Activated naive CD4-positive, alpha-beta T cell treated with anti-CD3 and anti-CD28 coated beads, Interleukin-2, amount 50 U/mL, for 16 hours (primary cell): ENCODE data around the gene LMF1.

Experiments
- DNase-seq: peaks from one replicate; pipeline ENCODE4 v3.0.0-alpha.2; 2020

The LMF1 gene

GRCh38 chr16:1002399-1003166, 31.8 kb upstream of the LMF1 start:
- DNase-seq, result peak; percentile 76

DNA sequence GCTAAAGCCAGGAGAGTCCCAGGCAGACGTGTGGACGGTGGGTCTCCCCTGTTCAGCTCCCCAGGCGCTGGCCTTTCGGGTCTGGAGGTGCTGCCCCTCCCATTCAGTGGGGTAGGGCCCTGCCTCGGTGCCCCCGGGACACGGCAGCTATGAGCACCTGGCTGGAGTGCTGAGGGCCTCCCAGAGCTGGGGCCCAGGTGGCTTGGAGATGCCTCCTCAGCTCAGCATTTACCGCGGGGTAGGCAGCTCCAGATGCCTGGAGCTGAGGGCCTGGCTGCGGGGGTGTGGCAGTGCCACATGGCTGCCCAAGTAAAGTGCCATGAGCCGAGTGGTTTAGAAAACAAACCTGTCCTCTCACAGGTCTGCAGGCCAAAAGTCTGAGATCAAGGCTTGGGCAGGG, 30.3 kb upstream of the LMF1 start:
- no peak for DNase-seq

- no peak for DNase-seq
These were observed 29.8 kb upstream of the LMF1 start for GRCh38 chr16:1000608-1001007.

DNA sequence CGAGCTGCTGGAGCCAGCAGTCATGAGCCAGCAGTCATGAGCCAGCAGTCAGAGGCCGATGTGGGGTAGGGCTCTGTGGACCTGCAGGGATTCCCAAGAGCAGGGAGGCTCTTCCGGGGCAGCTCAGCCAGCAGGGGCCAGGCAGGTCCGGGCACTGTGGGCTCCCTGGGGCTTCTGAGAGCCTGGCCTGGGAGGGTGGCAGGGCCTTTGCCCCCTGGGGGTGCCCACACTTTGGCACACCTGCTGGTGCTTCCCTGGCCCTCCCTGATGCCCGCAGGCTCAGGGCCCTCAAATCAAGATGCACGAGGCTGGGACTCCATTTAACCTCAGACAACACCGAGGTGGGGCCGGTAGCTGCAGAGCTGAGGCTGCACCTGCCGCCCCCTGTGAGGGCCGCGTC, 28.9 kb upstream of the LMF1 start:
- no peak for DNase-seq

- DNase-seq, result no peak
These were observed 27.8 kb upstream of the LMF1 start for GRCh38 chr16:998615-999014.

DNA sequence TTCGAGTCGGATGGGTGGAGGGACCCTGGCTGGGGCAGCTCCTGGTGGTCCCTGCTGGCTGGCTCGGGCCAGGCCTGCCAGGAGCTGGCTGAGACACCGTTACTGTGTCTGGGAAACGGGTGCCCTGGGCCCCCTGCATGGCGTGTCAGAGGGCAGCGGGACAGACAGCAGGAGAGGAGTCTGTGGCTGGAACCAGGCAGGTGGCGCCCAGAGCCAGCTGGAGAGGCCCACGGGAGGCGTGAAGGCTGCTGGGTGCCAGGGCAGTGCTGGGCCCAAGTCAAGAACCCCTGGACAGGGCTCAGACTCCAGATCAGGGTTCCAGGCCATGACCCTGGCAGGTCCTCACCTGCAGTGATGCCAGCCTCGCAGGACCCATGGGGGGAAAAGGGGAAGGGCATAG, 27.4 kb upstream of the LMF1 start:
- no peak for DNase-seq

DNA sequence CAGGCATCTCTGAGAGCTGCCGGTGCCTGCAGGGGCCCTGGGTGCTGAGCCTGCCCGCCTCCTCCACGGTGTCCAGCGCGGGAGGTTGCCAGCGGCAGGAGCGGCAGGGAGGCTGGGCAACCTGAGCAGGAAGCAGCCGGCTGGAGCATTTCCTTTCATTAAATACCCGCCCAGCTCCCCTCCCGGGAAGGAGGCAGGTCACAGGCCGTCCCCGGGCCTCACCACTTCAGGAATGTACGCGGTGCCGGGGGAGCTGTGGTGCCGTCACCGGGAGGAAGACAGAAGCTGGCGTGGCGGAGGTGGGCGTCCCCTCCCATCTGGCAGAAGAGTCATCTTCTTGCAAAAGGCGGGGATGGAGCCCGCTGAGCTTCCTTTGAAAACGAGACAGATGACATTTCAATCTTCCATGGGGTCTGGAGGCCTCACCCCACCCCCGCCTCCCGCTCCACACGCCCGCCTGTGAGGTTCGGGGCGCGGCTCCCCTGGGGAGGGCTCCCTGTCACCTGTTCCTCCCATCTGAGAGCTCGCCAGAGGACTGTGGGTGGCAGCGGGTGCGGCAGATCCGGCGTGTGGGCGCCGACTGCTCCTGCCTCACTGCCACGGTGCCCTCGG, 26.8 kb upstream of the LMF1 start:
- DNase-seq, result peak; percentile 50

GRCh38 chr16:996681-997080, 25.9 kb upstream of the LMF1 start:
- no peak for DNase-seq

- DNase-seq, result no peak
These were observed 25.0 kb upstream of the LMF1 start for GRCh38 chr16:995783-996182.

DNA sequence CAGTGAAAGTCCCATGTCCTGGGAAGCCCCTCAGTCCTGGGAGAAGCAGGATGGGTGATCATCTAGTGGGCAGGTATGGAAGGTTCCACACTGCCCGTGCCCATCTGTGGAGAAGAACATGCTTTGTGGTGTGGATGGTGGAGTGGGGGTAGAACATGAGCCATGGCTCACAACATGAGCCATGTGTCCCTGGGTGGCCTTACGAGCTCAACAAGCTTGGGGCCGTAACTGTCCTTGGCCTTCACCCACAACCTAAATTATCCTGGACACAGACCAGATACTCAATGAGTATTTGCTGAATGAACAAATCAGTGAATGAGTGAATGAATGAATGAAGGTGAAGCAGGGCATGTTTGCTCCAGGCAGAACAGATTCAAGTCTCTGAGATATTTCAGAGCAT, 24.3 kb upstream of the LMF1 start:
- no peak for DNase-seq

- DNase-seq, result no peak
These were observed 22.9 kb upstream of the LMF1 start for GRCh38 chr16:993731-994130.

DNA sequence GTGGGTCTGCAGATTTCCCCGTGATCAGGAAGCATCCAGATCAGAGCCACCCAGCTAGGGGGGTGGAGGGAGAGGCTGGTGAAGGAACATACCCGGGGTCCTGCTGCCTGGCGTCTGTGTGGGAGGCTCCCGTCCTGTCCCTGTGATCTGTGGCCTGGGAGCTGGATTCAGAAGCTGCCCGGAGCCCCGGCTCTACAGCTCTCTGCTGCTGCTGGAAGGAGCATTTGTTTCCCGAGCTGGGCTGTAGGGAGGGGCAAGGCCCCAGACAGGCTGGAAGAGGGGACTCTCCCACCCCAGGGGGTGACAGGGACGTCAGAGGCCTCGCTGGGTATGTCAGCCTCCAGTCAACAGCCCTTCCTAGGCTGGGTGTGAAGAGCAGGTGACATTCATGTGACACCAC, 21.0 kb upstream of the LMF1 start:
- DNase-seq, result no peak

DNA sequence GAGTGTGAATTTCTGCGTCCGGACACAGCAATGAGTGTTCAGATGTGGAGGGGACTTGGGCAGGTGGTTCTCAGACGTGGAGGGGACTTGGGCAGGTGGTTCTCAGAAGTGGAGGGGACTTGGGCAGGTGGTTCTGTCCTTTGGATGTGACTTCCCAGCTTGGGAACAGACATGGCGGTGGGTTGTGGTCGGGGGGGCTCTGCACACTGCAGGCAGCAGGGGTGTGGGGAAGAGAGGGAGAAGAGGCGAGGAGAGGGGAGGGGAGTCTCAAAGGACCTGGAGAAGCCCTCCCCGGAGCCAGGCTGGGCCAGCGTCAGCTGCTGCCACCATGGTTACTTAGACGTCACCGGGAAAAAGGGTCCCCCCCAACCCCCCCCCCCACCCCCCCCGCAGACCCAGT, 20.6 kb upstream of the LMF1 start:
- DNase-seq, result no peak

DNA sequence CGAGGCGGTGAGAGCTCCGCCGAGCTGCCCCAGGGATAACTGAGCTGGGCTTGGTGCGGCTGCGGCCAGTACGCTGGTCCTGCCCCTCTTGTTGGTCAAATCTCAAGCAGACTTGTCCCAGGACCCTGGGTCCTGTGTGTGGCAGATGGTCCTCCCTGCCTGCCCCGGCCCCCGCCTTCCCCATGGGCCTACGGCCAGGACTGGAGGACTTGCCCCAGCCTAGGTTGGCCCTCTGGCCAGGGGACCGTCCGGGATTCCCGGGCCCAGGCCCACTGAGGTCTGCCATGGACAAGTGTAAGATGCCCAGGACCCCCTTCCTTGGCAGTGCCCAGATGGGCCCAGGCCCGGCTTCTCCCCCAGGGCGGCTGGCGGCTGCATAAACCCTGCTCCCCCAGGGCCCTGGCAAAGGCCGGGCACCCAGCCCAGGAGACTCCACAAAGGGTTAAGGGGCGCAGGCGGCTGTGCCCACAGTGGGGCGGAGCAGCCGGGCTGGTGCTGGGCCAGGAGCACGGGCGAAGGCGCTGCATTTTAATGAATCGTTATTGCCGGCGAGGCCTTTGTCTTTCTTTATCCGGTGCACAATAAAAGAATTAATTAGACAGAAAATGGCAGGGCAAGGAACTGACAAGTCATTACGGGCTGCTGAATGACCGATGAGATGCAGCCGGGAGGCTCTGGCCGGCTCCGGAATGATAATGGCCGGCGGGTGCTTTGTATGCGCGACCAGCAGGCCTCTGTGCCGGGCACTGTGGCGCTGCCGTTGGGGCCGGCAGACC, 19.9 kb upstream of the LMF1 start:
- DNase-seq, result no peak

DNA sequence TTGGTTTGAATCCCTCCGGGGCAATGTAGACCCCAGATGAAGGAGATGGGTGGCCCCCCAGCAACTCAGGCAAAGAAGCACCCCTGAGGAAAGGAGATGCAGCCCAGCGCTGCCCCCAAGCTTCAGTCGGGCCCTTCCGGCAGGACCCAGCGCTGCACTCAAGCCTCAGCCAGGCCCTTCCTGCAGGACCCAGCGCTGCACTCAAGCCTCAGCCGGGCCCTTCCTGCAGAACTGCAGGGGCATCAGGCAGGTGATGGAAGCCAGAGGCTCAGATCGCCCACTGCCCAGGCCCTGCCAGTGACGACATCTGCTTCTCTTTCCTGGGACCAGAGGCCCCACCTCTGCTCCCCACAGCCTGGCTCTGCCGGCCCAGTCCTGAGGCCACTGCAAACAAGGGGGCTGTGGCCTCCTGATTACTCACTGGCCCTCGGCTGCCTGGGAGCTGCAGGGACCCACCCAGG, 18.6 kb upstream of the LMF1 start:
- no peak for DNase-seq

GRCh38 chr16:988471-989353, 17.9 kb upstream of the LMF1 start:
- no peak for DNase-seq

DNA sequence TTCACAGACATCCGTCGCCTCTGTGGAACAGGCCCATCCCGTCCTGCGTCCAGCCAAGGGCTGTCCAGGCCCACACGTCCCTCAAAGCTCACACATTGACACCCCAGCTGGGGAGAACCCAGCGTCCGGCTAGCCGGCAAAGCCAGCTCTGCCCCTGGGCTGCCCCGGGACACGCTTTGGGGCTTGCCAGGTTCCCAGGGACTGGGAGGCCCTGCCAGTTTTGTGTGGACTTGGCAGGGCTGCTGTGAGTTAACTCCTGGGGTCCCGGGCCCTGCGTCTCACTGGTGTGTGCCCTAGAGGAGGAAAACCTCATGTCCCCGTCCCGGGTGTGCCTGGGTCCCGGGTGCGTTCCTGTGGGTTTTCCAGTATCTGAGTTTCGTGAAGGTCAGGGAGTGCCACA, 17.1 kb upstream of the LMF1 start:
- DNase-seq, result no peak

GRCh38 chr16:986925-987582, 16.3 kb upstream of the LMF1 start:
- DNase-seq, result no peak

- DNase-seq, result no peak
These were observed 15.6 kb upstream of the LMF1 start for GRCh38 chr16:986411-986810.

- DNase-seq, result no peak
These were observed 15.0 kb upstream of the LMF1 start for GRCh38 chr16:985646-986400.
